H9 (cell line): ENCODE data around the gene RALGDS. TPM values are rescaled to one million over a fixed set of nuclear protein-coding genes. Genes with fewer than 3 reads are reported as not detected.

Source experiments
- DNase-seq: peaks from one replicate; pipeline ENCODE4 v3.0.0-alpha.2; 2017
- H2AFZ ChIP-seq: one replicate; pipeline ENCODE4 v1.6.1; 2013; ENCODE audit warnings: mild to moderate bottlenecking, low read length, control low read depth, moderate library complexity
- H2AK5ac ChIP-seq: 2 replicates; pipeline ENCODE4 v1.6.1; 2013; ENCODE audit warnings: low read length, control low read depth, mixed read lengths; ENCODE audit not compliant: insufficient read length
- H2BK120ac ChIP-seq: one replicate; pipeline ENCODE4 v1.6.1; 2013; ENCODE audit warnings: low read depth, mild to moderate bottlenecking, low read length, control low read depth, inconsistent platforms; ENCODE audit not compliant: poor library complexity, severe bottlenecking
- H2BK12ac ChIP-seq: 2 replicates; pipeline ENCODE4 v1.6.1; 2013; ENCODE audit warnings: low read length, control low read depth, mixed read lengths, low read depth; ENCODE audit not compliant: insufficient read length
- H2BK15ac ChIP-seq: 2 replicates; pipeline ENCODE4 v1.6.1; 2013; ENCODE audit warnings: low read depth, low read length, control low read depth
- H2BK20ac ChIP-seq: one replicate; pipeline ENCODE4 v1.6.1; 2013; ENCODE audit warnings: low read depth, mild to moderate bottlenecking, low read length, control low read depth, inconsistent platforms; ENCODE audit not compliant: poor library complexity, severe bottlenecking
- H2BK5ac ChIP-seq: 2 replicates; pipeline ENCODE4 v1.6.1; 2013; ENCODE audit warnings: low read length, control low read depth, mixed read lengths; ENCODE audit not compliant: insufficient read length
- H3K14ac ChIP-seq: 2 replicates; pipeline ENCODE4 v1.6.1; 2013; ENCODE audit warnings: low read length, control low read depth; ENCODE audit not compliant: insufficient read depth
- H3K18ac ChIP-seq: 2 replicates; pipeline ENCODE4 v1.6.1; 2013; ENCODE audit warnings: low read depth, mild to moderate bottlenecking, mixed read lengths, low read length, control low read depth; ENCODE audit not compliant: insufficient read length
- H3K23ac ChIP-seq: 2 replicates; pipeline ENCODE4 v1.6.1; 2013; ENCODE audit warnings: low read length, control low read depth, mixed read lengths, low read depth; ENCODE audit not compliant: insufficient read length
- H3K23me2 ChIP-seq: 2 replicates; pipeline ENCODE4 v1.6.1; 2013; ENCODE audit warnings: low read depth, mild to moderate bottlenecking, mixed read lengths, low read length, control low read depth; ENCODE audit not compliant: insufficient read length, poor library complexity, severe bottlenecking
- H3K27ac ChIP-seq: 2 replicates; pipeline ENCODE4 v1.5.1; 2013; ENCODE audit warnings: low read length, control low read depth, mixed read lengths, low read depth; ENCODE audit not compliant: insufficient read length
- H3K27me3 ChIP-seq: 2 replicates; pipeline ENCODE4 v1.6.1; 2013; ENCODE audit warnings: low read length, control low read depth, inconsistent platforms; ENCODE audit not compliant: insufficient read depth
- H3K4ac ChIP-seq: 2 replicates; pipeline ENCODE4 v1.6.1; 2013; ENCODE audit warnings: low read depth, mild to moderate bottlenecking, control low read depth, inconsistent platforms, low read length, moderate library complexity
- H3K4me1 ChIP-seq: 2 replicates; pipeline ENCODE4 v1.6.1; 2013; ENCODE audit warnings: low read length, control low read depth, inconsistent platforms; ENCODE audit not compliant: insufficient read depth
- H3K4me2 ChIP-seq: 2 replicates; pipeline ENCODE4 v1.6.1; 2013; ENCODE audit warnings: low read length, control low read depth, mixed read lengths; ENCODE audit not compliant: insufficient read length, insufficient read depth
- H3K56ac ChIP-seq: 2 replicates; pipeline ENCODE4 v1.6.1; 2013; ENCODE audit warnings: low read depth, mild to moderate bottlenecking, mixed read lengths, low read length, control low read depth; ENCODE audit not compliant: insufficient read length
- H3K79me1 ChIP-seq: 2 replicates; pipeline ENCODE4 v1.6.1; 2013; ENCODE audit warnings: low read depth, mild to moderate bottlenecking, moderate library complexity, low read length, control low read depth, inconsistent platforms; ENCODE audit not compliant: insufficient read depth, poor library complexity, severe bottlenecking
- H3K79me2 ChIP-seq: 2 replicates; pipeline ENCODE4 v1.6.1; 2013; ENCODE audit warnings: low read length, control low read depth, inconsistent platforms; ENCODE audit not compliant: insufficient read depth
- H3K9ac ChIP-seq: 2 replicates; pipeline ENCODE4 v1.6.1; 2013; ENCODE audit warnings: low read length, control low read depth, mixed read lengths; ENCODE audit not compliant: insufficient read length; ENCODE audit errors: extremely low read depth
- H3K9me3 ChIP-seq: one replicate; pipeline ENCODE4 v1.6.1; 2013; ENCODE audit warnings: low read depth, low read length, inconsistent platforms; ENCODE audit not compliant: control insufficient read depth
- H3T11ph ChIP-seq: one replicate; pipeline ENCODE4 v1.6.1; 2013; ENCODE audit warnings: mild to moderate bottlenecking, low read length, control low read depth, inconsistent platforms
- H4K20me1 ChIP-seq: one replicate; pipeline ENCODE4 v1.6.1; 2013; ENCODE audit not compliant: control insufficient read depth, insufficient read length, insufficient read depth
- H4K5ac ChIP-seq: 2 replicates; pipeline ENCODE4 v1.6.1; 2013; ENCODE audit warnings: low read depth, mild to moderate bottlenecking, mixed read lengths, low read length, control low read depth; ENCODE audit not compliant: insufficient read length
- H4K8ac ChIP-seq: replicated peaks from 2 replicates; pipeline ENCODE4 v1.6.1; 2013; ENCODE audit warnings: low read length, control low read depth, mixed read lengths, low read depth; ENCODE audit not compliant: insufficient read length
- H4K91ac ChIP-seq: 2 replicates; pipeline ENCODE4 v1.6.1; 2013; ENCODE audit warnings: low read depth, mild to moderate bottlenecking, moderate library complexity, mixed read lengths, low read length, control low read depth; ENCODE audit not compliant: insufficient read length
- H3K27ac Mint-ChIP-seq, 3 experiments: 2 replicates in 2 of 3; 3 replicates in 1 of 3; pipeline ENCODE4 v1.8.0; 2020 to 2021; ENCODE audit warnings: mixed read lengths in 3 of 3, mild to moderate bottlenecking in 1 of 3, moderate library complexity in 1 of 3
- H3K27me3 Mint-ChIP-seq: 2 replicates; pipeline ENCODE4 v1.8.0; 2021; ENCODE audit warnings: low read depth, mild to moderate bottlenecking, moderate library complexity, mixed read lengths
- H3K36me3 Mint-ChIP-seq, 3 experiments: 2 replicates in 2 of 3; 3 replicates in 1 of 3; pipeline ENCODE4 v1.8.0; 2020 to 2021; ENCODE audit warnings: low read depth in 3 of 3, mixed read lengths in 3 of 3; ENCODE audit not compliant: insufficient read depth in 1 of 3
- H3K4me1 Mint-ChIP-seq, 2 experiments: 2 replicates each; pipeline ENCODE4 v1.8.0; 2020; ENCODE audit warnings: mixed read lengths in 2 of 2
- H3K4me3 Mint-ChIP-seq, 2 experiments: 2 replicates in 1 of 2; 3 replicates in 1 of 2; pipeline ENCODE4 v1.8.0; 2020 to 2021; ENCODE audit warnings: mild to moderate bottlenecking in 2 of 2, mixed read lengths in 2 of 2, moderate library complexity in 1 of 2
- H3K9me3 Mint-ChIP-seq, 2 experiments: 2 replicates in 1 of 2; 3 replicates in 1 of 2; pipeline ENCODE4 v1.8.0; 2020; ENCODE audit warnings: mild to moderate bottlenecking in 2 of 2, mixed read lengths in 2 of 2, moderate library complexity in 1 of 2
- WGBS: extraction: QIAGEN DNeasy Blood & Tissue Kit; methylation state at CpG from one replicate; pipeline ENCODE4 v1.1.7; 2013; ENCODE audit warnings: missing lambda C conversion rate, low lambda C conversion rate, mixed read lengths; ENCODE audit not compliant: insufficient read length; ENCODE audit errors: extremely low coverage; 5-methylcytosine and 5-hydroxymethylcytosine counted together
- total RNA-seq: library from RNA; stranded (reverse); gene quantifications from 2 replicates; pipeline ENCODE4 v1.2.1, GENCODE V29; 2021
- TF ChIP-seq, protein P1 (sequence below): fragments of 200-600 bp; sonication (generic); conservative IDR thresholded peaks from 3 replicates; pipeline ENCODE4 v1.8.0; 2021; ENCODE audit warnings: antibody characterized with exemption, mild to moderate bottlenecking

The RALGDS gene
- total RNA-seq, 1 experiment from 2014 or later: 21.3 TPM

DNA sequence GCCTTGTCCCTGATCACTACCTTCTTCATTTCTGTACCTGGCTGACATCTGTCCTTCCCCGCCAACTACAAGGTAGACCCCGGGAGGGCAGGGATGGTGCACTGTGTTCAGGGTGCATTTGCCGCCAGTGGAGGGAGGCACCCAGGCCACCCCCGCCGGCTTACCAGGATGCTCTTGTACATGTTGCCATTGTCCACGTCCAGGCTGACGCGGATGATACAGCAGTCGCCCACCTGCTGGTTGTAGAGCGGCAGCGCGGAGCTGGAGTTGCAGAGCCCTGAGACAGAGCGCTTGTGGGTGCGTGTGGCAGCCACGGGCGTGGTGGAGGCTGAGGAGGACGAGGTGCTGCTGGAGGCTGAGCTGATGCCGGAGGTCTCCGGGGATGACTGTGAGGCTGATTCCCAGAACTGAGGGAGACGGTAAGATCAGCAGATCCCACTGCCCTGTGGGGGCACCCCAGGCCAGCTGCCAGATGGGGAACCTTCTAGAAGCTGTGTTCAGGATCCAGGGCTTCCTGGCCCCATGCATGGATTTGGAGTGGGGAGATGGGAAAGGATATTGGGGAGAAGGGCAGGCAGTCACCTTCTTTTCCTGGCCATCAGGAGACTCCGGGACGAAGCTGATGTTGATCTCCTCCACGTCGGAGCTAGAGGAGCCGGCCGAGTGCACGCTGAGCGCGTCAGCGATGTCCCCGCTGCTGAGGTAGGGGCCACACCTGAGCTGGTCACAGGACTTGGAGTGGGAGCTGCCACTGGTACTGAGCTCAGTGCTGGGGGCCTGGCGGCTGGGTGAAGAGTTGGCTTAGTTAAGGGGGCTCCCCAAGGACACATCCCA lies 19.5 kb downstream of the RALGDS start:
- Histone ChIP-seq H3K23me2 (no peaks in the 10 kb centered on the region), H3K56ac (no peak overlapping the region), H2AK5ac (no peak overlapping the region), H3K79me1 (no peaks in the 10 kb centered on the region), H3K4me2 (no peak overlapping the region), H3K9ac (no peak overlapping the region), H3K4ac (no peak overlapping the region), H3K4me1 (no peaks in the 10 kb centered on the region), H3K79me2 (no peaks in the 10 kb centered on the region; the same call in 1 of the 2 replicates), H4K8ac (no peak overlapping the region), H2BK120ac (no peak overlapping the region), H3K9me3 (no peaks in the 10 kb centered on the region), H4K91ac (no peak overlapping the region), H2BK12ac (no peak overlapping the region), H2AFZ (no peak overlapping the region), H3K18ac (no peak overlapping the region), H2BK20ac (no peak overlapping the region), H3K14ac (no peak overlapping the region), H3T11ph (no peak overlapping the region), H2BK15ac (no peak overlapping the region), H4K5ac (no peak overlapping the region), H2BK5ac (no peak overlapping the region), H4K20me1 (no peaks in the 10 kb centered on the region), H3K23ac (no peak overlapping the region), H3K27ac (no peak overlapping the region), H3K27me3 (no peaks in the 10 kb centered on the region)
- Mint-ChIP-seq H3K36me3 (peaks cover 44 to 66% (median 61%) of the 10 kb centered on the region in 3 experiments), H3K27ac (peak overlapping the region in 1 of 3 experiments; percentile 76; a peak in 2 of 7 replicates), H3K27me3 (no peaks in the 10 kb centered on the region), H3K4me1 (peaks cover 2 to 8% of the 10 kb centered on the region in 2 experiments; a peak in 2 of 4 replicates), H3K9me3 (peaks cover 2 to 5% of the 10 kb centered on the region in 2 experiments), H3K4me3 (no peak overlapping the region)
- no CpG with 5 or more reads among the region's 32 CpGs for WGBS
- DNase-seq: no peak
- TF ChIP-seq, protein P1, sequence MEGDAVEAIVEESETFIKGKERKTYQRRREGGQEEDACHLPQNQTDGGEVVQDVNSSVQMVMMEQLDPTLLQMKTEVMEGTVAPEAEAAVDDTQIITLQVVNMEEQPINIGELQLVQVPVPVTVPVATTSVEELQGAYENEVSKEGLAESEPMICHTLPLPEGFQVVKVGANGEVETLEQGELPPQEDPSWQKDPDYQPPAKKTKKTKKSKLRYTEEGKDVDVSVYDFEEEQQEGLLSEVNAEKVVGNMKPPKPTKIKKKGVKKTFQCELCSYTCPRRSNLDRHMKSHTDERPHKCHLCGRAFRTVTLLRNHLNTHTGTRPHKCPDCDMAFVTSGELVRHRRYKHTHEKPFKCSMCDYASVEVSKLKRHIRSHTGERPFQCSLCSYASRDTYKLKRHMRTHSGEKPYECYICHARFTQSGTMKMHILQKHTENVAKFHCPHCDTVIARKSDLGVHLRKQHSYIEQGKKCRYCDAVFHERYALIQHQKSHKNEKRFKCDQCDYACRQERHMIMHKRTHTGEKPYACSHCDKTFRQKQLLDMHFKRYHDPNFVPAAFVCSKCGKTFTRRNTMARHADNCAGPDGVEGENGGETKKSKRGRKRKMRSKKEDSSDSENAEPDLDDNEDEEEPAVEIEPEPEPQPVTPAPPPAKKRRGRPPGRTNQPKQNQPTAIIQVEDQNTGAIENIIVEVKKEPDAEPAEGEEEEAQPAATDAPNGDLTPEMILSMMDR: no peak
